Cardiac muscle cell (in vitro differentiated cells and primary cell): Measurements from ENCODE around the gene SMTNL2. TPM values are rescaled to one million over a fixed set of nuclear protein-coding genes. Genes with fewer than 3 reads are reported as not detected.

Experiments used
- DNase-seq, 2 donors: peaks; one replicate each; pipeline versions ENCODE4 v3.0.0 to v3.0.0-alpha.2; 2010 to 2017; ENCODE audit warnings: low read depth in 1 of 2, low spot score in 1 of 2
- H3K27ac ChIP-seq: fragments of 200-600 bp; sonication (generic); 2 replicates; pipeline ENCODE4 v1.5.1; 2016
- H3K27me3 ChIP-seq: fragments of 200-600 bp; sonication (generic); 2 replicates; pipeline ENCODE4 v1.6.0; 2016; ENCODE audit warnings: control low read depth
- H3K36me3 ChIP-seq: fragments of 200-600 bp; sonication (generic); 2 replicates; pipeline ENCODE4 v1.5.1; 2016; ENCODE audit warnings: control low read depth
- H3K4me1 ChIP-seq: fragments of 200-600 bp; sonication (generic); 2 replicates; pipeline ENCODE4 v1.8.1; 2017; ENCODE audit warnings: low read depth, mild to moderate bottlenecking, mixed run types
- H3K4me3 ChIP-seq: fragments of 200-600 bp; sonication (generic); 2 replicates; pipeline ENCODE4 v1.5.1; 2016; ENCODE audit warnings: mild to moderate bottlenecking
- H3K9me3 ChIP-seq: fragments of 200-600 bp; sonication (generic); 2 replicates; pipeline ENCODE4 v1.5.1; 2017; ENCODE audit warnings: low read depth, mild to moderate bottlenecking, control low read depth
- polyA plus RNA-seq: library from polyadenylated mRNA; unstranded; fragments of >200 nt; fragmentation: Nextera tagmentation; extraction: Ambion mirVana; gene quantifications from 2 replicates; pipeline ENCODE4 v1.2.1, GENCODE V29; 2016
- total RNA-seq: library from RNA; depleted of rRNA; stranded (reverse); fragments of >200 nt; gene quantifications from 2 replicates; pipeline ENCODE4 v1.2.3, GENCODE V29; 2016
- TF ChIP-seq, protein P1 (sequence below): IDR thresholded peaks from 2 replicates; pipeline ENCODE4 v1.5.1; 2012; ENCODE audit warnings: low read depth, mild to moderate bottlenecking, low read length

Gene SMTNL2
- total and polyA plus RNA-seq, 2 experiments from 2014 or later: 184 to 269 TPM

DNA sequence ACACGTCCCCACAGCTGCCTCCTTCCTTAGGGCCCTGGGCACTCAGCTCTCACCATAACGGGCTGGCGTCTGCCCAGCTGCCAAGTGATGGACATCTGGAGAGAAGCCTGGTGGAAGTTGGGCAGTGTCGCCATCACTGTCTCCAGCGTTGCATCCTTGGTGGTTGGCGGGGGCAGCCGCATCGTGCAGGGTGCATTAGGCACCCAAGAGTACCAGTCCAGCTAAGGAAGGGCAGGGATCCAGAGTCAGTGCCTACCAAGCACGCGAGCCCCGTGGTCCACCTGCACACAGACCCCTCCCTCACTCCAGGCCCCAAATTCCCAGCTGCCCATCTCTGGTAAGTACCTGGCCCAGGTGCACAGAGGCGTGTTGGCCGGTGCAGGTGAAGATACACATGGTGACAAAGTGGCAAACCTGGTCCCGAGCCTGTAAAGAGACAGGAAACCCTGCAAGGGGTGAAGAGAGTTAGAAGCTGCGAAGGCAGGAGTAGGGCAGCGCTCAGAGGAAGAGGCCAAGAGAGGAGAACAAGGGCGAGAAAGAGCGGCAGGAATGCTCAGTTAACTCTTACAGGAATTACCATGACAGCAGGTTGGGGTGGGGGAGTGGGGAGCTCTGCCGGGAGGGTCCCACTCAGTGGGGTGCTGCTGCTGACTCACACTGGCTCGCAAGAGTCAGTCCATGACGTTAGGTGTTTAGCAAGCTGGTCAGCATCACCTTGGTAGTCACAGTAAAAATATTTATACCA lies 47.7 kb downstream of the SMTNL2 start:
- no peak for DNase-seq
- H3K4me1 ChIP-seq: peaks cover 9% of the 10 kb centered on the region
- peaks cover 26% of the 10 kb centered on the region for H3K27me3 ChIP-seq
- H3K9me3 ChIP-seq: no peaks in the 10 kb centered on the region
- peak overlapping the region; percentile 50 for H3K27ac ChIP-seq
- H3K4me3 ChIP-seq: no peak overlapping the region
- TF ChIP-seq, protein P1, sequence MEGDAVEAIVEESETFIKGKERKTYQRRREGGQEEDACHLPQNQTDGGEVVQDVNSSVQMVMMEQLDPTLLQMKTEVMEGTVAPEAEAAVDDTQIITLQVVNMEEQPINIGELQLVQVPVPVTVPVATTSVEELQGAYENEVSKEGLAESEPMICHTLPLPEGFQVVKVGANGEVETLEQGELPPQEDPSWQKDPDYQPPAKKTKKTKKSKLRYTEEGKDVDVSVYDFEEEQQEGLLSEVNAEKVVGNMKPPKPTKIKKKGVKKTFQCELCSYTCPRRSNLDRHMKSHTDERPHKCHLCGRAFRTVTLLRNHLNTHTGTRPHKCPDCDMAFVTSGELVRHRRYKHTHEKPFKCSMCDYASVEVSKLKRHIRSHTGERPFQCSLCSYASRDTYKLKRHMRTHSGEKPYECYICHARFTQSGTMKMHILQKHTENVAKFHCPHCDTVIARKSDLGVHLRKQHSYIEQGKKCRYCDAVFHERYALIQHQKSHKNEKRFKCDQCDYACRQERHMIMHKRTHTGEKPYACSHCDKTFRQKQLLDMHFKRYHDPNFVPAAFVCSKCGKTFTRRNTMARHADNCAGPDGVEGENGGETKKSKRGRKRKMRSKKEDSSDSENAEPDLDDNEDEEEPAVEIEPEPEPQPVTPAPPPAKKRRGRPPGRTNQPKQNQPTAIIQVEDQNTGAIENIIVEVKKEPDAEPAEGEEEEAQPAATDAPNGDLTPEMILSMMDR: no peak
- H3K36me3 ChIP-seq: no peaks in the 10 kb centered on the region

- Histone ChIP-seq H3K27me3 (peaks cover 31% of the 10 kb centered on the region), H3K4me3 (no peak overlapping the region), H3K27ac (peak overlapping the region; percentile 50), H3K9me3 (no peaks in the 10 kb centered on the region), H3K36me3 (no peaks in the 10 kb centered on the region), H3K4me1 (peaks cover 9% of the 10 kb centered on the region)
- DNase-seq: peak in 1 of 2 donors; percentile 59
- TF ChIP-seq, protein P1: no peak
Measured at GRCh38 chr17:4632581-4632920, 48.2 kb downstream of the SMTNL2 start.

- Histone ChIP-seq H3K4me3 (no peak overlapping the region), H3K9me3 (no peaks in the 10 kb centered on the region), H3K4me1 (peaks cover 9% of the 10 kb centered on the region), H3K36me3 (no peaks in the 10 kb centered on the region), H3K27me3 (peaks cover 36% of the 10 kb centered on the region), H3K27ac (no peak overlapping the region)
- no peak for DNase-seq
- TF ChIP-seq, protein P1: no peak
Measured at GRCh38 chr17:4633643-4634042, 49.3 kb downstream of the SMTNL2 start.

DNA sequence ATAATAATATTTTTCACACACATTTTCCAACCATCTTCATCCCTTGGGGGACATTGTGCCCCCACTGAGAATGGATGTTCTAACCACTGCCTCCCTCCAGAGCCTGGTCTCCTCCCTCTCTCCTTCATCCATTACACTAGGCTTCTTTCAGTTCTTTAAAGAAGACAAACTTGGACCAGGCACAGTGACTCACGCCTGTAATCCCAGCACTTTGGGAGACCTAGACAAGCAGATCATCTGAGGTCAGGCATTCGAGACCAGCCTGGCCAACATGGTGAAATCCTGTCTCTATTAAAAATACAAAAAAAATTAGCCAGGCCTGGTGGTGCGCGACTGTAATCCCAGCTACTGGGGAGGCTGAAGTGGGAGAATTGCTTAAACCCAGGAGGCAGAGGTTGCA lies 50.6 kb downstream of the SMTNL2 start:
- DNase-seq: no peak
- TF ChIP-seq, protein P1: no peak
- no peaks in the 10 kb centered on the region for H3K9me3 ChIP-seq

DNA sequence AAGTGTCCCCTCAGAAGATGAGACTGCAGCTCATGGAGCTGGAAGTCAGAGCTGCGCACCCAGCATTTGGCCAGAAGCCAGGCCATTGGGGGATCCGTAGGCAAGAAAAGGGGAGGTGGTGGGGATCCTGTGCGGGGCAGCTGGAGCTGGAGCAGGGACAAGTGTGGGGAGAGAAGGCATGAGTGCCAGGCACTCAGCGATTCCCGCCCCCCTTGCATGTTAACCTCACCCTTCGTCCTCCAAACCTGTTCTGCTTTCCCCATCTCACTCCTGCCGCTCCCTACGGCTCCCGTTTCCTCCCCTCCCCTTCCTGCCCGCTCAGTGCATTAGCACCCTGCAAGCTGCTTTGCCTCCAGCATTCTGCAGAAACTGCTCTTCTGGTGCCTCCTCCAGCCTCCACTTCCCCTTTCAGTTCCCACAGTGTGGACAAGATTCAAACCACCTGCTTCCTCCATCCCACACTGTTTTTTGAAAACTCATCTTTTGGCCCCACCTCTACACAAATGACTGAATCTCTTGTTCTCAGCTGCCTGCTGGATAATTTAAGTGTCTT lies 51.6 kb downstream of the SMTNL2 start:
- Histone ChIP-seq H3K27me3 (peaks cover 52% of the 10 kb centered on the region), H3K9me3 (no peaks in the 10 kb centered on the region), H3K27ac (no peak overlapping the region), H3K36me3 (no peaks in the 10 kb centered on the region), H3K4me1 (peaks cover 9% of the 10 kb centered on the region), H3K4me3 (no peak overlapping the region)
- DNase-seq: no peak
- TF ChIP-seq, protein P1: no peak

More for the DNA sequence above, 50.6 kb downstream of the SMTNL2 start:
- Histone ChIP-seq H3K4me3 (no peak overlapping the region), H3K36me3 (no peaks in the 10 kb centered on the region), H3K27ac (no peak overlapping the region), H3K4me1 (peaks cover 9% of the 10 kb centered on the region), H3K27me3 (peaks cover 45% of the 10 kb centered on the region)
